ENCODE measurements around the gene RACGAP1. TPM values are rescaled to one million over a fixed set of nuclear protein-coding genes. Genes with fewer than 3 reads are reported as not detected.
"Not testable (repeated sequence)": the region's sequence is repeated elsewhere in the genome, so short reads cannot be mapped to it uniquely, and the experiment has no call there.

Gene RACGAP1
- total RNA-seq, 1 donor from 2014 or later = 71.2 TPM

- H3K9me3 Mint-ChIP-seq; H3K27ac Mint-ChIP-seq; H3K4me3 Mint-ChIP-seq; intact Hi-C loops (cut with micrococcal nuclease); H3K4me1 Mint-ChIP-seq; H3K36me3 Mint-ChIP-seq (ENCODE audit: low read depth); DNase-seq: not testable (repeated sequence)
- H3K27me3 Mint-ChIP-seq = peaks cover 18% of the 10 kb centered on the region
These were observed 5.2 kb upstream of the RACGAP1 start for GRCh38 chr12:50030449-50030848.

- no peak overlapping the region for H3K27ac Mint-ChIP-seq
- peaks cover 27% of the 10 kb centered on the region for H3K4me1 Mint-ChIP-seq
- H3K36me3 Mint-ChIP-seq (ENCODE audit: low read depth) = peaks cover 13% of the 10 kb centered on the region
- H3K9me3 Mint-ChIP-seq = peaks cover 3% of the 10 kb centered on the region
- no peak overlapping the region for H3K4me3 Mint-ChIP-seq
- no peak for DNase-seq
- peaks cover 3% of the 10 kb centered on the region for H3K27me3 Mint-ChIP-seq
- intact Hi-C loops (cut with micrococcal nuclease) = no loop called here
These were observed 1.4 kb upstream of the RACGAP1 start for GRCh38 chr12:50026691-50027090.

GRCh38 chr12:50024805-50025186, 498 bp downstream of the RACGAP1 start:
- Mint-ChIP-seq H3K9me3 (peaks cover 3% of the 10 kb centered on the region), H3K36me3 (ENCODE audit: low read depth) (peaks cover 18% of the 10 kb centered on the region), H3K27me3 (no peaks in the 10 kb centered on the region), H3K27ac (peak overlapping the region; percentile 96), H3K4me1 (peaks cover 39% of the 10 kb centered on the region), H3K4me3 (peak overlapping the region; percentile 93)
- intact Hi-C loops (cut with micrococcal nuclease) = loop anchor here (1.0 kb wide), 1 partner anchor 88 kb away; the partner anchor contains the start of gene COX14
- DNase-seq = no peak

- no peaks in the 10 kb centered on the region for H3K27me3 Mint-ChIP-seq
- intact Hi-C loops (cut with micrococcal nuclease) = no loop called here
- peaks cover 3% of the 10 kb centered on the region for H3K9me3 Mint-ChIP-seq
- H3K36me3 Mint-ChIP-seq (ENCODE audit: low read depth) = peaks cover 18% of the 10 kb centered on the region
- H3K4me3 Mint-ChIP-seq = peak overlapping the region; percentile 93
- peak overlapping the region; percentile 96 for H3K27ac Mint-ChIP-seq
- peaks cover 40% of the 10 kb centered on the region for H3K4me1 Mint-ChIP-seq
- no peak for DNase-seq
These were observed 1.1 kb downstream of the RACGAP1 start for GRCh38 chr12:50024227-50024626.

- intact Hi-C loops (cut with micrococcal nuclease) = no loop called here
- no peak for DNase-seq
- peaks cover 47% of the 10 kb centered on the region for H3K4me1 Mint-ChIP-seq
- H3K9me3 Mint-ChIP-seq = peaks cover 3% of the 10 kb centered on the region
- no peak overlapping the region for H3K4me3 Mint-ChIP-seq
- no peaks in the 10 kb centered on the region for H3K27me3 Mint-ChIP-seq
- H3K36me3 Mint-ChIP-seq (ENCODE audit: low read depth) = peaks cover 21% of the 10 kb centered on the region
- H3K27ac Mint-ChIP-seq = no peak overlapping the region
These were observed 2.4 kb downstream of the RACGAP1 start for GRCh38 chr12:50022903-50023302.

- intact Hi-C loops (cut with micrococcal nuclease) = no loop called here
- no peak overlapping the region for H3K27ac Mint-ChIP-seq
- no peaks in the 10 kb centered on the region for H3K27me3 Mint-ChIP-seq
- H3K4me1 Mint-ChIP-seq = peaks cover 45% of the 10 kb centered on the region
- peaks cover 25% of the 10 kb centered on the region for H3K36me3 Mint-ChIP-seq (ENCODE audit: low read depth)
- DNase-seq = no peak
- peaks cover 3% of the 10 kb centered on the region for H3K9me3 Mint-ChIP-seq
- H3K4me3 Mint-ChIP-seq = no peak overlapping the region
These were observed 4.3 kb downstream of the RACGAP1 start for GRCh38 chr12:50021031-50021430.

GRCh38 chr12:50019524-50019923, 5.8 kb downstream of the RACGAP1 start:
- intact Hi-C loops (cut with micrococcal nuclease) = no loop called here
- Mint-ChIP-seq H3K9me3 (no peaks in the 10 kb centered on the region), H3K4me1 (peaks cover 40% of the 10 kb centered on the region), H3K4me3 (no peak overlapping the region), H3K36me3 (ENCODE audit: low read depth) (peaks cover 27% of the 10 kb centered on the region), H3K27me3 (no peaks in the 10 kb centered on the region), H3K27ac (no peak overlapping the region)
- no peak for DNase-seq

GRCh38 chr12:50018968-50019367, 6.3 kb downstream of the RACGAP1 start:
- no peak for DNase-seq
- H3K4me3 Mint-ChIP-seq = no peak overlapping the region
- H3K36me3 Mint-ChIP-seq (ENCODE audit: low read depth) = peaks cover 30% of the 10 kb centered on the region
- peak overlapping the region; percentile 14 for H3K27ac Mint-ChIP-seq
- H3K27me3 Mint-ChIP-seq = no peaks in the 10 kb centered on the region
- peaks cover 37% of the 10 kb centered on the region for H3K4me1 Mint-ChIP-seq
- H3K9me3 Mint-ChIP-seq = no peaks in the 10 kb centered on the region
- intact Hi-C loops (cut with micrococcal nuclease) = no loop called here

GRCh38 chr12:50018154-50018553, 7.1 kb downstream of the RACGAP1 start:
- peaks cover 35% of the 10 kb centered on the region for H3K36me3 Mint-ChIP-seq (ENCODE audit: low read depth)
- intact Hi-C loops (cut with micrococcal nuclease) = no loop called here
- H3K27me3 Mint-ChIP-seq = no peaks in the 10 kb centered on the region
- no peak overlapping the region for H3K27ac Mint-ChIP-seq
- H3K4me1 Mint-ChIP-seq = peaks cover 37% of the 10 kb centered on the region
- H3K9me3 Mint-ChIP-seq = no peaks in the 10 kb centered on the region
- no peak for DNase-seq
- no peak overlapping the region for H3K4me3 Mint-ChIP-seq

- Mint-ChIP-seq H3K27ac (no peak overlapping the region), H3K4me1 (peaks cover 33% of the 10 kb centered on the region), H3K27me3 (no peaks in the 10 kb centered on the region), H3K9me3 (no peaks in the 10 kb centered on the region), H3K36me3 (ENCODE audit: low read depth) (peaks cover 31% of the 10 kb centered on the region), H3K4me3 (no peak overlapping the region)
- DNase-seq = no peak
- intact Hi-C loops (cut with micrococcal nuclease) = no loop called here
These were observed 7.7 kb downstream of the RACGAP1 start for GRCh38 chr12:50017641-50018040.

GRCh38 chr12:50016501-50017475, 8.5 kb downstream of the RACGAP1 start:
- H3K4me3 Mint-ChIP-seq = no peak overlapping the region
- no peak overlapping the region for H3K27ac Mint-ChIP-seq
- no peak for DNase-seq
- peaks cover 31% of the 10 kb centered on the region for H3K4me1 Mint-ChIP-seq
- peaks cover 30% of the 10 kb centered on the region for H3K36me3 Mint-ChIP-seq (ENCODE audit: low read depth)
- H3K9me3 Mint-ChIP-seq = no peaks in the 10 kb centered on the region
- H3K27me3 Mint-ChIP-seq = no peaks in the 10 kb centered on the region
- intact Hi-C loops (cut with micrococcal nuclease) = no loop called here

GRCh38 chr12:50014342-50014741, 11.0 kb downstream of the RACGAP1 start:
- no peak for DNase-seq
- no peaks in the 10 kb centered on the region for H3K9me3 Mint-ChIP-seq
- peaks cover 22% of the 10 kb centered on the region for H3K4me1 Mint-ChIP-seq
- no peaks in the 10 kb centered on the region for H3K27me3 Mint-ChIP-seq
- intact Hi-C loops (cut with micrococcal nuclease) = no loop called here
- H3K4me3 Mint-ChIP-seq = no peak overlapping the region
- no peak overlapping the region for H3K27ac Mint-ChIP-seq
- H3K36me3 Mint-ChIP-seq (ENCODE audit: low read depth) = peaks cover 33% of the 10 kb centered on the region

GRCh38 chr12:50013361-50014147, 11.7 kb downstream of the RACGAP1 start:
- intact Hi-C loops (cut with micrococcal nuclease) = no loop called here
- H3K4me3 Mint-ChIP-seq = no peak overlapping the region
- peak overlapping the region; percentile 63 for H3K27ac Mint-ChIP-seq
- DNase-seq = no peak
- H3K27me3 Mint-ChIP-seq = no peaks in the 10 kb centered on the region
- peaks cover 16% of the 10 kb centered on the region for H3K4me1 Mint-ChIP-seq
- peaks cover 30% of the 10 kb centered on the region for H3K36me3 Mint-ChIP-seq (ENCODE audit: low read depth)
- H3K9me3 Mint-ChIP-seq = no peaks in the 10 kb centered on the region

All from activated CD4-positive, alpha-beta T cell treated with anti-CD3 and anti-CD28 coated beads, Interleukin-2, amount 10 ng/mL, durations not matched to agents 24 days and 14 days (primary cell).